ENCODE results near the gene PLXDC1. TPM values are rescaled to one million over a fixed set of nuclear protein-coding genes. Genes with fewer than 3 reads are reported as not detected.

PLXDC1 gene
- total RNA-seq, 1 experiment from 2014 or later = 2.0 TPM

DNA sequence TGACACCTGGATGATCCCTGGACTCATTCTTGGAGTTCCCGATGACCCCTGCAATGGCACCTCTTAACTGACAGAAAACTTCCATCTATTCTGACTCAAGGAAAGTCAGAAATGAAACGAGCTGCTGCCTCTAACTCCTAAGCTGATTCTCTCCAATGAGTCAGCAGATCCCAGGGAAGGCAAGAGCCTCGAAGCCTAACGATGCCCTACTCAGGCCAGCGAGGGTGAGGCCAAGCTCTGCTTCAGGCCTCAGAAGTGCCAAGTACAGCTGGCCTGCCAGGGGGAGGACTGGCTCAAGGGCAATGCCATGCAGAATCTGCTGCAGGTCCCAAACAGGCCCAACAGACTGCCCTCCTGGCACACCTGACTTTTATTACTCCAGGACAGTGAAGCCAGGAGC lies 36.3 kb downstream of the PLXDC1 start:
- no CpG with 5 or more reads among the region's 5 CpGs for WGBS (ENCODE audit: extremely low coverage, insufficient read length, low lambda C conversion rate)

More for the DNA sequence above, 36.3 kb downstream of the PLXDC1 start:
- H2AFZ ChIP-seq (ENCODE audit: low read length) = no peak overlapping the region
- peak overlapping the region; percentile 24 for H3K18ac ChIP-seq (ENCODE audit: insufficient read length, low read depth, low read length)
- H4K91ac ChIP-seq (ENCODE audit: insufficient read length, low read depth, low read length) = no peak overlapping the region
- H4K8ac ChIP-seq (replicated peaks; ENCODE audit: insufficient read length, low read depth, low read length) = no peak overlapping the region
- Mint-ChIP-seq H3K36me3 (ENCODE audit: insufficient read depth in 1 of 3, low read depth in 3 of 3) (no peaks in the 10 kb centered on the region), H3K9me3 (peaks cover 0 to 2% of the 10 kb centered on the region in 2 experiments; a peak in 1 of 5 replicates), H3K27me3 (ENCODE audit: low read depth) (peaks cover 13% of the 10 kb centered on the region), H3K4me1 (peaks cover 0 to 10% of the 10 kb centered on the region in 2 experiments; a peak in 1 of 4 replicates), H3K27ac (no peak overlapping the region; a peak in 1 of 7 replicates), H3K4me3 (no peak overlapping the region)
- peak overlapping the region; percentile 46 for H3K14ac ChIP-seq (ENCODE audit: insufficient read depth, low read length)
- no peak overlapping the region for H2BK5ac ChIP-seq (ENCODE audit: insufficient read length, low read length)
- no peak overlapping the region for H3K4me2 ChIP-seq (ENCODE audit: insufficient read depth, insufficient read length, low read length)
- DNase-seq = no peak
- H4K20me1 ChIP-seq (ENCODE audit: control insufficient read depth, insufficient read depth, insufficient read length) = peaks cover 4% of the 10 kb centered on the region
- H4K5ac ChIP-seq (ENCODE audit: insufficient read length, low read depth, low read length) = no peak overlapping the region
- H3K4me1 ChIP-seq (ENCODE audit: insufficient read depth, low read length) = no peaks in the 10 kb centered on the region
- no peak overlapping the region for H2BK120ac ChIP-seq (ENCODE audit: low read depth, low read length, poor library complexity, severe bottlenecking)
- no peaks in the 10 kb centered on the region for H3K23me2 ChIP-seq (ENCODE audit: insufficient read length, low read depth, low read length, poor library complexity, severe bottlenecking)
- H3K27me3 ChIP-seq (ENCODE audit: insufficient read depth, low read length) = no peaks in the 10 kb centered on the region
- H3K27ac ChIP-seq (ENCODE audit: insufficient read length, low read depth, low read length) = no peak overlapping the region
- no peak overlapping the region for H3K56ac ChIP-seq (ENCODE audit: insufficient read length, low read depth, low read length)
- no peak overlapping the region for H3K9ac ChIP-seq (ENCODE audit: extremely low read depth, insufficient read length, low read length)
- no peaks in the 10 kb centered on the region for H3K9me3 ChIP-seq (ENCODE audit: control insufficient read depth, low read depth, low read length)
- H2BK12ac ChIP-seq (ENCODE audit: insufficient read length, low read depth, low read length) = no peak overlapping the region
- H2AK5ac ChIP-seq (ENCODE audit: insufficient read length, low read length) = no peak overlapping the region
- no peak overlapping the region for H3K4ac ChIP-seq (ENCODE audit: low read depth, low read length)
- no peaks in the 10 kb centered on the region for H3K79me1 ChIP-seq (ENCODE audit: insufficient read depth, low read depth, low read length, poor library complexity, severe bottlenecking)
- TF ChIP-seq, protein P1, sequence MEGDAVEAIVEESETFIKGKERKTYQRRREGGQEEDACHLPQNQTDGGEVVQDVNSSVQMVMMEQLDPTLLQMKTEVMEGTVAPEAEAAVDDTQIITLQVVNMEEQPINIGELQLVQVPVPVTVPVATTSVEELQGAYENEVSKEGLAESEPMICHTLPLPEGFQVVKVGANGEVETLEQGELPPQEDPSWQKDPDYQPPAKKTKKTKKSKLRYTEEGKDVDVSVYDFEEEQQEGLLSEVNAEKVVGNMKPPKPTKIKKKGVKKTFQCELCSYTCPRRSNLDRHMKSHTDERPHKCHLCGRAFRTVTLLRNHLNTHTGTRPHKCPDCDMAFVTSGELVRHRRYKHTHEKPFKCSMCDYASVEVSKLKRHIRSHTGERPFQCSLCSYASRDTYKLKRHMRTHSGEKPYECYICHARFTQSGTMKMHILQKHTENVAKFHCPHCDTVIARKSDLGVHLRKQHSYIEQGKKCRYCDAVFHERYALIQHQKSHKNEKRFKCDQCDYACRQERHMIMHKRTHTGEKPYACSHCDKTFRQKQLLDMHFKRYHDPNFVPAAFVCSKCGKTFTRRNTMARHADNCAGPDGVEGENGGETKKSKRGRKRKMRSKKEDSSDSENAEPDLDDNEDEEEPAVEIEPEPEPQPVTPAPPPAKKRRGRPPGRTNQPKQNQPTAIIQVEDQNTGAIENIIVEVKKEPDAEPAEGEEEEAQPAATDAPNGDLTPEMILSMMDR (conservative IDR thresholded peaks at IDR 0.05) = no peak
- H3K23ac ChIP-seq (ENCODE audit: insufficient read length, low read depth, low read length) = no peak overlapping the region
- H2BK15ac ChIP-seq (ENCODE audit: low read depth, low read length) = no peak overlapping the region
- H2BK20ac ChIP-seq (ENCODE audit: low read depth, low read length, poor library complexity, severe bottlenecking) = no peak overlapping the region
- H3K79me2 ChIP-seq (ENCODE audit: insufficient read depth, low read length) = no peaks in the 10 kb centered on the region
- H3T11ph ChIP-seq (ENCODE audit: low read length) = no peak overlapping the region
